ENCODE data around the gene FIP1L1. TPM values are rescaled to one million over a fixed set of nuclear protein-coding genes. Genes with fewer than 3 reads are reported as not detected.
A peak's percentile ranks its signal among the peaks of the same experiment; 100 is the strongest.

Gene FIP1L1
- total and polyA plus RNA-seq, 2 of the 4 experiments (the other 2 are of a cell fraction) = 31.1 to 37.5 TPM

DNA sequence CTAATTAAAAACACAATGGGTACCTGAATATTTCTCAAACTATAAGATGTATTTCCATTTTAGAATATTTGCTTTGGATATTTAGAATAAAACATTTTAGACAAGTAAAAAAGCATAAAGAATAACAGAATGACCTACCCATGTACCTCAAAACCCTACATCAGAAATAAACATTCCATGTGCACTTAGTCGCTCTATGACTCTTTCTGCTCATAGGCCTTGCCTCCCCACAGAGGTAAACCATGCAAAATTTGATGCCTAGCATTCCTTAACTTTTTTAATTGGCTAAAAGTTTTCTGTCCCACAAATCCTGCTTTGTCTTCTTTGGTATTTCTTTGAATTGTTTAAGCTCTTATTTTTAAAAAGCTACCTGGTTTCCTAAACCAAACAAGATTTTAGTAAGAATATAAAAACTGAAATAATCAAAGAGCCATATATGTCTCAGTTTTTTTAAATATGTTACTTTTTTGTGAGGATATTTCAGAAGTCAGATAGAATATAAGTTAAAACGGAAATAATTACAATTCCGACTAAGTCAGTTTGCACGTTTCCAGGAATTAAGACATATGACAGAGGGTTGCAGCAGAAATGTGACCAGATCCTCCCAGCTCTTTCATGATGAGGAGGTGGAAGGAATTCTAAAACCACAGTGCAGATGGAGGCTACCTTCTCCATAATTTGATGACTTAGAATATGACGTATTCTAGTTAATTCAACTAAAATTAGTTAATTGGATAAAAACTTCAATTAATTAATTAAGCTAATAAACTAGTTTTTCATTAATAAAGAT, 102.5 kb downstream of the FIP1L1 start:
- Histone ChIP-seq H2BK5ac (ENCODE audit: low read depth, low read length, poor library complexity, severe bottlenecking) (peak overlapping the region; percentile 96), H3K4me2 (ENCODE audit: low read depth, low read length) (no peak overlapping the region), H4K20me1 (ENCODE audit: insufficient read depth, low read length) (no peaks in the 10 kb centered on the region), H3K9ac (ENCODE audit: low read depth, low read length) (no peak overlapping the region), H3K23ac (ENCODE audit: low read depth, low read length) (peak overlapping the region; percentile 70; the same call in 1 of the 2 replicates), H3K79me1 (ENCODE audit: low read depth in 1 of 2, low read length in 2 of 2) (no peaks in the 10 kb centered on the region), H2BK20ac (ENCODE audit: low read depth, low read length) (peak overlapping the region; percentile 95), H2AFZ (replicated peaks; ENCODE audit: low read length, poor library complexity) (no peak overlapping the region), H4K91ac (ENCODE audit: insufficient read depth, low read depth, low read length) (peak overlapping the region; percentile 84), H3K27ac (ENCODE audit: insufficient read depth, low read length) (no peak overlapping the region), H2AK5ac (ENCODE audit: low read depth, low read length) (peak overlapping the region; percentile 76), H3K4ac (ENCODE audit: low read depth, low read length) (peak overlapping the region; percentile 88; the same call in 1 of the 2 replicates), H2BK15ac (ENCODE audit: low read depth, low read length) (peak overlapping the region; percentile 97), H3K9me3 (ENCODE audit: control insufficient read depth, insufficient read depth, low read length) (no peaks in the 10 kb centered on the region), H3K14ac (replicated peaks; ENCODE audit: low read depth, low read length) (peak overlapping the region; percentile 91), H3K4me1 (ENCODE audit: control insufficient read depth, insufficient read depth, low read length) (peaks cover 22% of the 10 kb centered on the region), H4K8ac (ENCODE audit: low read depth in 2 of 2, low read length in 2 of 2) (peak overlapping the region in 1 of 2 experiments; percentile 80; a peak in 3 of 4 replicates), H3K4me3 (ENCODE audit: insufficient read depth, low read depth, low read length) (no peak overlapping the region), H2AK9ac (replicated peaks; ENCODE audit: low read depth, low read length, poor library complexity) (no peak overlapping the region), H3K27me3 (ENCODE audit: control insufficient read depth, insufficient read depth, low read length) (no peaks in the 10 kb centered on the region), H3K18ac (ENCODE audit: low read depth, low read length) (peak overlapping the region; percentile 77; the same call in 1 of the 2 replicates), H3K36me3 (ENCODE audit: control insufficient read depth, insufficient read depth, low read length) (no peaks in the 10 kb centered on the region), H3K56ac (ENCODE audit: extremely low read depth, insufficient read depth, low read length) (no peak overlapping the region; the same call in 1 of the 2 replicates), H3K9me1 (ENCODE audit: insufficient read depth, low read length) (peaks cover 7% of the 10 kb centered on the region; the same call in 1 of the 2 replicates), H2BK120ac (ENCODE audit: low read depth, low read length) (peak overlapping the region; percentile 92), H4K5ac (ENCODE audit: low read depth, low read length) (peak overlapping the region; percentile 42; the same call in 1 of the 2 replicates)
- TF ChIP-seq, protein P1, sequence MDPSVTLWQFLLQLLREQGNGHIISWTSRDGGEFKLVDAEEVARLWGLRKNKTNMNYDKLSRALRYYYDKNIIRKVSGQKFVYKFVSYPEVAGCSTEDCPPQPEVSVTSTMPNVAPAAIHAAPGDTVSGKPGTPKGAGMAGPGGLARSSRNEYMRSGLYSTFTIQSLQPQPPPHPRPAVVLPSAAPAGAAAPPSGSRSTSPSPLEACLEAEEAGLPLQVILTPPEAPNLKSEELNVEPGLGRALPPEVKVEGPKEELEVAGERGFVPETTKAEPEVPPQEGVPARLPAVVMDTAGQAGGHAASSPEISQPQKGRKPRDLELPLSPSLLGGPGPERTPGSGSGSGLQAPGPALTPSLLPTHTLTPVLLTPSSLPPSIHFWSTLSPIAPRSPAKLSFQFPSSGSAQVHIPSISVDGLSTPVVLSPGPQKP (IDR thresholded peaks at IDR 0.05; ENCODE audit: borderline replicate concordance, low read depth, low read length) = no peak
- no peak for TF ChIP-seq MXI1 (IDR thresholded peaks at IDR 0.05; ENCODE audit: borderline replicate concordance, low read depth, low read length)
- no peak for TF ChIP-seq MAZ (IDR thresholded peaks at IDR 0.05; ENCODE audit: borderline replicate concordance, low read depth, low read length)
- TF ChIP-seq RAD21 (IDR thresholded peaks at IDR 0.05; ENCODE audit: low read length) = no peak
- TF ChIP-seq, protein P2, sequence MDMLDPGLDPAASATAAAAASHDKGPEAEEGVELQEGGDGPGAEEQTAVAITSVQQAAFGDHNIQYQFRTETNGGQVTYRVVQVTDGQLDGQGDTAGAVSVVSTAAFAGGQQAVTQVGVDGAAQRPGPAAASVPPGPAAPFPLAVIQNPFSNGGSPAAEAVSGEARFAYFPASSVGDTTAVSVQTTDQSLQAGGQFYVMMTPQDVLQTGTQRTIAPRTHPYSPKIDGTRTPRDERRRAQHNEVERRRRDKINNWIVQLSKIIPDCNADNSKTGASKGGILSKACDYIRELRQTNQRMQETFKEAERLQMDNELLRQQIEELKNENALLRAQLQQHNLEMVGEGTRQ (IDR thresholded peaks at IDR 0.05; ENCODE audit: low read depth, low read length) = no peak
- TF ChIP-seq, protein P3, sequence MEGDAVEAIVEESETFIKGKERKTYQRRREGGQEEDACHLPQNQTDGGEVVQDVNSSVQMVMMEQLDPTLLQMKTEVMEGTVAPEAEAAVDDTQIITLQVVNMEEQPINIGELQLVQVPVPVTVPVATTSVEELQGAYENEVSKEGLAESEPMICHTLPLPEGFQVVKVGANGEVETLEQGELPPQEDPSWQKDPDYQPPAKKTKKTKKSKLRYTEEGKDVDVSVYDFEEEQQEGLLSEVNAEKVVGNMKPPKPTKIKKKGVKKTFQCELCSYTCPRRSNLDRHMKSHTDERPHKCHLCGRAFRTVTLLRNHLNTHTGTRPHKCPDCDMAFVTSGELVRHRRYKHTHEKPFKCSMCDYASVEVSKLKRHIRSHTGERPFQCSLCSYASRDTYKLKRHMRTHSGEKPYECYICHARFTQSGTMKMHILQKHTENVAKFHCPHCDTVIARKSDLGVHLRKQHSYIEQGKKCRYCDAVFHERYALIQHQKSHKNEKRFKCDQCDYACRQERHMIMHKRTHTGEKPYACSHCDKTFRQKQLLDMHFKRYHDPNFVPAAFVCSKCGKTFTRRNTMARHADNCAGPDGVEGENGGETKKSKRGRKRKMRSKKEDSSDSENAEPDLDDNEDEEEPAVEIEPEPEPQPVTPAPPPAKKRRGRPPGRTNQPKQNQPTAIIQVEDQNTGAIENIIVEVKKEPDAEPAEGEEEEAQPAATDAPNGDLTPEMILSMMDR (conservative IDR thresholded peaks at IDR 0.05; ENCODE audit: low read depth, low read length) = no peak
- TF ChIP-seq RCOR1 (IDR thresholded peaks at IDR 0.05; ENCODE audit: insufficient replicate concordance, low read length) = no peak
- TF ChIP-seq POLR2A (IDR thresholded peaks at IDR 0.05; ENCODE audit: low read depth, low read length) = no peak
- no peak for TF ChIP-seq CEBPB (IDR thresholded peaks at IDR 0.05; ENCODE audit: low read depth, low read length)
- no peak for TF ChIP-seq SMC3 (IDR thresholded peaks at IDR 0.05; ENCODE audit: low read depth, low read length)
- ChIA-PET POLR2A (ENCODE audit: unreplicated experiment) (no interaction called here), CTCF (interaction anchor here (1.6 to 1.8 kb wide), 2 partner anchors 10 to 227 kb away, joined by 3 to 9 read pairs; no protein-coding TSS in a partner anchor)
- dilution Hi-C loops (cut with HindIII; ENCODE audit: low sequenced_read_pairs, unreplicated experiment) = no loop called here
- intact Hi-C loops (cut with micrococcal nuclease) = loop anchor here (5.0 kb wide), 5 partner anchors 97 to 747 kb away; partner anchors contain the start of gene PDGFRA
- BruUV-seq (replicated peaks) = no TSS peak
- WGBS, 2 experiments (ENCODE audit: extremely low coverage in 2 of 2, insufficient read length in 1 of 2) = no CpG with 5 or more reads among the region's 5 CpGs
- in situ Hi-C loops (cut with MboI; ENCODE audit: low sequenced_read_pairs) = no loop called here
- ATAC-seq (ENCODE audit: low read depth) (0 out of 2 replicates have a peak, but pooled peaks have one; percentile 25), DNase-seq (peak; percentile 73)
